Measurements from ENCODE around the gene EXOSC10.

The EXOSC10 gene

DNA sequence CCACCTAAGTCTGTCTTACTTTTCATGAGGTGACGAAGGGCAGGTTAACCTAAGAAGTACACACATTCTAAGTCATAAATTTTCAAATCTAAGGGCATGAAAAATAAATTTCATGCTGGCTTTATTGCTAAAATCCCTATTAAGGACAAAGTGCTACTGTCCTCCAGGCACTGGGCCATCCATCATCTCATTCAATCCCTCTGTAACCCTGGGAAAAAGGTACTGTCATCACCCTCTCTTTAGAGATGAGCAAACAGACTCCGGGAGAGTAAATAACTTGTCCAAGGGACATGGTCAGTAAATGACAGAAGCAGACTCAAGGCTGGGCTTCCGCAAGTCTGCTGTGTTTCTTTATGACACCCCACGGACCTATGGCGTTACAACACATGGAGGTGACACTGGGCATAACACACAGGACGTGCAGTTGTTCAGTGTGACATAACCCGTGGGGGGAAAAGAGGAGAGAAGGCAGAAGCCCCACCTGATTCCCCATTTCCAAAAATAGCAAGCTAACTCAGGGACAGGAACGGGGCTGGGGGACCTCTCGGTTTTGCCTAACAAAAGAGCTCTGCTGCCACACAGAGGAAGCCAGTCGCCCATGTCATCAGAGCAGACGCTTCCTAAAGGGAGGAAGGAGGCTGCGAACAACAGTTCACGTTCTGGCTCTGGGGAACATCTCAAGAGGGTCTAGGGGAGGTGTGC, 27.3 kb downstream of the EXOSC10 start:
- no peak for DNase-seq (ENCODE audit: extremely low spot score)
- TF ChIP-seq FOXK2 (IDR thresholded peaks at IDR 0.05) = no peak
- TF ChIP-seq SUZ12 (IDR thresholded peaks at IDR 0.05) = no peak
- TF ChIP-seq ZNF384 (IDR thresholded peaks at IDR 0.05) = no peak
- TF ChIP-seq TARDBP (IDR thresholded peaks at IDR 0.05) = no peak
- TF ChIP-seq FOXA1 (IDR thresholded peaks at IDR 0.05) = no peak
- no peak for TF ChIP-seq LEF1 (IDR thresholded peaks at IDR 0.05; ENCODE audit: borderline replicate concordance)
- no peak for TF ChIP-seq SP1 (IDR thresholded peaks at IDR 0.05)
- TF ChIP-seq ARNT (IDR thresholded peaks at IDR 0.05) = no peak
- TF ChIP-seq BHLHE40 (IDR thresholded peaks at IDR 0.05; ENCODE audit: borderline replicate concordance) = no peak
- TF ChIP-seq FOXM1 (IDR thresholded peaks at IDR 0.05; ENCODE audit: borderline replicate concordance) = no peak
- no peak for TF ChIP-seq ELF4 (IDR thresholded peaks at IDR 0.05)
- no peak for TF ChIP-seq HDGF (IDR thresholded peaks at IDR 0.05; ENCODE audit: borderline replicate concordance)
- TF ChIP-seq, protein P1, sequence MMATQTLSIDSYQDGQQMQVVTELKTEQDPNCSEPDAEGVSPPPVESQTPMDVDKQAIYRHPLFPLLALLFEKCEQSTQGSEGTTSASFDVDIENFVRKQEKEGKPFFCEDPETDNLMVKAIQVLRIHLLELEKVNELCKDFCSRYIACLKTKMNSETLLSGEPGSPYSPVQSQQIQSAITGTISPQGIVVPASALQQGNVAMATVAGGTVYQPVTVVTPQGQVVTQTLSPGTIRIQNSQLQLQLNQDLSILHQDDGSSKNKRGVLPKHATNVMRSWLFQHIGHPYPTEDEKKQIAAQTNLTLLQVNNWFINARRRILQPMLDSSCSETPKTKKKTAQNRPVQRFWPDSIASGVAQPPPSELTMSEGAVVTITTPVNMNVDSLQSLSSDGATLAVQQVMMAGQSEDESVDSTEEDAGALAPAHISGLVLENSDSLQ (IDR thresholded peaks at IDR 0.05) = no peak
- TF ChIP-seq L3MBTL2 (conservative IDR thresholded peaks at IDR 0.05) = no peak
- TF ChIP-seq NFRKB (IDR thresholded peaks at IDR 0.05) = no peak
- no peak for TF ChIP-seq CTBP1 (IDR thresholded peaks at IDR 0.05; ENCODE audit: borderline replicate concordance)
- ChIA-PET POLR2A (interaction anchor here (0.7 kb wide), 1 partner anchor 13 kb away, joined by 4 read pairs; the partner anchor contains the start of gene SRM), CTCF (interaction anchor here (1.0 kb wide), 1 partner anchor 9 kb away, joined by 3 read pairs; no protein-coding TSS in a partner anchor)

DNA sequence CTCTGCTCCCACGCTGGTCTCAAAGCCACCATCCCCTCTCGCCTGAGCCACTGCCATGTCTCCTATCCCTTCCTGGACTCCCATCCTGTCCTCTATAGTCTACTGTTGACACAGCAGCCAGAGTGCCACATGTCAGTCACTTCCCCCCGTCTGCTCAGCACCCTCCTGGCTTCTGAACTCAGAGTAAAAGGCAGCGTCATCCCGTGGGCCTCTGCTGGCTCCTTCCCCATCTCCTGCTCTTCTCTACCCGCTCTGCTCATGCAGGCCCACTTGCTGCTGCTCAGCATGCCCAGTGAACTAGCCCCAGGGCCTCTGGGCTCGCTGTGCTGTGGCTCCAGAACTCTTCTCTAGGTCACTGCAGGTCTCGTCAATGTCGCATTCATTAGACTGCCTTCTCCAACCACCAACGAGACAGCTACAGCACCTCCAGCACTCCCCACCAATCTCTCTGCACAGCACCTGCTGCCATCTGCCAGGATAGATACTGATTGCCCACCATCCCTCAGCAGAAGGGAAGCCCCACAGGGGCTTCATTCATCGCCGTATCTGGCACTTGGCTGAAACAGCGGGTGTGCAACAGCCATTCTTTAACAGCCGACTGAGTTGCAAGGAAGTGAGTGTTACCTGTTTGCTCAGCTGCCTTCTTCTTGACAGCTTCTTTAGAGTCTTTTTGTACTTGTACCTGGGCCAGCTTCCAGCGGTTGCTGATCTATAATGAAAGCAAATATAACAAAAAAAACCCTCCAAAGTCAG, 28.0 kb downstream of the EXOSC10 start:
- TF ChIP-seq SUZ12 (IDR thresholded peaks at IDR 0.05) (no peak), ELF4 (IDR thresholded peaks at IDR 0.05) (no peak), ZNF384 (IDR thresholded peaks at IDR 0.05) (no peak), FOXA1 (IDR thresholded peaks at IDR 0.05) (no peak), ARNT (IDR thresholded peaks at IDR 0.05) (no peak), CTBP1 (IDR thresholded peaks at IDR 0.05; ENCODE audit: borderline replicate concordance) (no peak), FOXM1 (IDR thresholded peaks at IDR 0.05; ENCODE audit: borderline replicate concordance) (no peak), FOXK2 (IDR thresholded peaks at IDR 0.05) (no peak), LEF1 (IDR thresholded peaks at IDR 0.05; ENCODE audit: borderline replicate concordance) (no peak), SP1 (IDR thresholded peaks at IDR 0.05) (no peak), HDGF (IDR thresholded peaks at IDR 0.05; ENCODE audit: borderline replicate concordance) (no peak), BHLHE40 (IDR thresholded peaks at IDR 0.05; ENCODE audit: borderline replicate concordance) (no peak), TARDBP (IDR thresholded peaks at IDR 0.05) (no peak), NFRKB (IDR thresholded peaks at IDR 0.05) (no peak), L3MBTL2 (conservative IDR thresholded peaks at IDR 0.05) (no peak)
- TF ChIP-seq, protein P1 (IDR thresholded peaks at IDR 0.05) = no peak
- CTCF ChIA-PET = no interaction called here
- POLR2A ChIA-PET = interaction anchor here (0.8 to 2.5 kb wide), 3 partner anchors 12 to 28 kb away, joined by 4 to 10 read pairs (median 5); partner anchors contain the start of genes EXOSC10 and SRM
- DNase-seq (ENCODE audit: extremely low spot score) = no peak

DNA sequence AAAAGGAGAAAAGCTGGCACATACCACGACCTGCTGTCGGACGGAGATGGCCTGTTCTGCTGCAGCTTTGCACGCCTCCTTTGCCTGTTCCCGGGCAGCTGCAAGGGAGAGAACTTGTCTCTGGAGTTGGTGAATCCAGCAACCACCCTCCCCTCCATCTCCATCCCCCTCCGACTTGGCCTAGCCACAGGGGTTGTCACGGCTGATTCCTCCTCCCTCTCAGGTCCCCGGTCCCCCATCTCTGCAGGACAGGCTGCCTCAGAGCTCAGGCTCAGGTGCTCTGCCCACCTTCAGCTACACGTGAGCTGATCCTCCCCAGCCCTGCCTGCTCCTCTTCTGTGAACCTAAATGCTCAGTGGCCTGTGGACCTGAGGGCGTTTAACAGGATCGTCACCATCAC, 28.8 kb downstream of the EXOSC10 start:
- ChIA-PET POLR2A (interaction anchor here (0.8 to 2.5 kb wide), 4 partner anchors 11 to 28 kb away, joined by 3 to 10 read pairs (median 4); partner anchors contain the start of genes EXOSC10 and SRM), CTCF (no interaction called here)
- DNase-seq (ENCODE audit: extremely low spot score) = no peak

DNA sequence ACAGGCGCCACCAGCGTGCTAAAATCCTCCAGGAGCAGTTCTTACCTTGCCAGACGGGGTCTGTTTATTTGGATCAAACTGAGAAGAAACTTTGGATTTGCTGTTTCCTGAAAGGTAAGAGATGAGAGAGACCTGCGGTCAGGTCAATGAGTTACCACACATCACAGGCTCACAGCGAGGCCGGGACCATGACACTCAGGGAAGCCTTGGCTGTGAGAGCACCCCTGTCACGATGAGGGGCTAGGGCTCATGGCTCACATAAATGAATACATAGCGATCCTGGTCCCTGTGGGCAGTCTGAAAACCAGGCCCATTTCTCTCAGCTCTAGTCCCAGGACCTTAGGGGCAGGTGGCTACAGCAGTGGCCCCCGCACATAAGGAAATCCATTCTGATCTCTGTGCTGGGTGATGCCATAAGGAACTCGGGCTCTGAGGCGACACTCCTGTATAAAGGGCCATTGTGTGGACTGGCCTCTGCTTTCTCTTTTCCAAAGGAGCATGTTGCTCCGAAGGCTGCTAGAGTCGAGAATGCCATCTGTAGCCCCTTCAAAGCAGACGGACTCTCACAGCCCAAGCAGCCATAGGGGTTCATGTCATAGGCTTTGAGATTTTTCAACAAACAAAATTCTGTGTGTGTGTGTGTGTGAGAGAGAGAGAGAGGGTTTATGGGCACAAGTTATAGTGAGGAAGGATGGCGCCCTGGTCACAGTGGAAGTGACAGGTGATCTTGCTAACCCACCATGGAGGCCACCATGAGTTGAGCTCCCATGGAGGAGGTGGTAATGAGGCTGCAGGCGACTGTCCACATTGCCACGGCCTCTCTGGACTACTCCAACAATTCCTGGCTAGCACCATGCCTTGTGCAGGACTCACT, 30.8 kb downstream of the EXOSC10 start:
- ChIA-PET POLR2A (interaction anchor here (1.2 to 2.5 kb wide), 1 partner anchor 9 kb away, joined by 4 to 10 read pairs; the partner anchor contains the start of gene SRM), CTCF (no interaction called here)
- no peak for TF ChIP-seq HDGF (IDR thresholded peaks at IDR 0.05; ENCODE audit: borderline replicate concordance)
- no peak for TF ChIP-seq CTBP1 (IDR thresholded peaks at IDR 0.05; ENCODE audit: borderline replicate concordance)
- no peak for TF ChIP-seq BHLHE40 (IDR thresholded peaks at IDR 0.05; ENCODE audit: borderline replicate concordance)
- no peak for TF ChIP-seq NFRKB (IDR thresholded peaks at IDR 0.05)
- no peak for TF ChIP-seq ZNF384 (IDR thresholded peaks at IDR 0.05)
- no peak for TF ChIP-seq FOXA1 (IDR thresholded peaks at IDR 0.05)
- DNase-seq (ENCODE audit: extremely low spot score) = peak; percentile 3

More for the DNA sequence above, 28.8 kb downstream of the EXOSC10 start:
- no peak for TF ChIP-seq SUZ12 (IDR thresholded peaks at IDR 0.05)
- no peak for TF ChIP-seq HDGF (IDR thresholded peaks at IDR 0.05; ENCODE audit: borderline replicate concordance)
- no peak for TF ChIP-seq FOXM1 (IDR thresholded peaks at IDR 0.05; ENCODE audit: borderline replicate concordance)
- no peak for TF ChIP-seq FOXA1 (IDR thresholded peaks at IDR 0.05)
- no peak for TF ChIP-seq ZNF384 (IDR thresholded peaks at IDR 0.05)
- TF ChIP-seq CTBP1 (IDR thresholded peaks at IDR 0.05; ENCODE audit: borderline replicate concordance) = no peak
- TF ChIP-seq, protein P1 (IDR thresholded peaks at IDR 0.05) = no peak
- TF ChIP-seq ELF4 (IDR thresholded peaks at IDR 0.05) = no peak
- TF ChIP-seq TARDBP (IDR thresholded peaks at IDR 0.05) = no peak

Measured in HEK293T (cell line).